Esophagus squamous epithelium (tissue), 5 donors: Measurements from ENCODE around the gene ANXA7. TPM values are rescaled to one million over a fixed set of nuclear protein-coding genes. Genes with fewer than 3 reads are reported as not detected.
"Not testable (repeated sequence)": the region's sequence is repeated elsewhere in the genome, so short reads cannot be mapped to it uniquely, and the experiment has no call there.

Experiments used
- DNase-seq: peaks from one replicate; lab custom pipeline; 2025; lab: John Stamatoyannopoulos, UW
- H3K27ac ChIP-seq, 4 donors: fragments of 200-600 bp; sonication (generic); one replicate each; pipeline ENCODE4 v1.5.1; 2016 to 2019; ENCODE audit warnings: mild to moderate bottlenecking in 1 of 4
- H3K27me3 ChIP-seq, 4 donors: fragments of 200-600 bp; sonication (generic); 1 replicate in 3 of 4; 2 replicates in 1 of 4; pipeline versions ENCODE4 v1.5.1 to v1.6.0; 2017 to 2021; ENCODE audit warnings: antibody characterized with exemption in 1 of 4
- H3K36me3 ChIP-seq, 3 donors: fragments of 200-600 bp; sonication (generic); one replicate each; pipeline ENCODE4 v1.5.1; 2016 to 2019
- H3K4me1 ChIP-seq, 3 donors: fragments of 200-600 bp; sonication (generic); one replicate each; pipeline ENCODE4 v1.5.1; 2017 to 2019
- H3K4me3 ChIP-seq, 4 donors: fragments of 200-600 bp; sonication (generic); 1 replicate in 3 of 4; 2 replicates in 1 of 4; pipeline ENCODE4 v1.5.1; 2016 to 2019; ENCODE audit warnings: mild to moderate bottlenecking in 2 of 4, moderate library complexity in 1 of 4
- H3K9me3 ChIP-seq, 3 donors: fragments of 200-600 bp; sonication (generic); one replicate each; pipeline ENCODE4 v1.5.1; 2016 to 2019
- POLR2A ChIP-seq, 4 donors: fragments of 450-650 bp; IDR thresholded peaks; one replicate each; pipeline ENCODE4 v1.6.1; 2017; ENCODE audit warnings: antibody characterized with exemption in 4 of 4, mild to moderate bottlenecking in 4 of 4, moderate library complexity in 3 of 4
- WGBS, 2 donors: methylation state at CpG; one replicate each; pipeline ENCODE4 v1.1.5; 2018; 5-methylcytosine and 5-hydroxymethylcytosine counted together
- intact Hi-C: fragments of 100-400 bp; cut with DNase I; formaldehyde crosslinking; loops from one replicate; pipeline ENCODE4 v1.15.0; 2022
- small RNA-seq, 4 donors: library from RNA; depleted of rRNA; stranded (forward); fragments of <200 nt; gene quantifications; one replicate each; pipeline ENCODE3, GENCODE V24; 2016
- total RNA-seq, 4 donors: library from RNA; depleted of rRNA; stranded (reverse); fragments of >200 nt; gene quantifications; one replicate each; pipeline ENCODE4 v1.1.0, GENCODE V29; 2016
- TF ChIP-seq, protein P1 (sequence below), 6 experiments: fragments of 450-650 bp in 4 of 6; fragments of 200-600 bp in 2 of 6; sonication (generic) in 2 of 6; IDR thresholded peaks; one replicate each; pipeline ENCODE4 v1.5.1; 2016 to 2019; ENCODE audit warnings: antibody characterized with exemption in 6 of 6, mild to moderate bottlenecking in 4 of 6, moderate library complexity in 4 of 6
- donor health status: DM: yes; HTN: yes; CAD: no.

The ANXA7 gene
- total RNA-seq, 4 donors from 2014 or later, result 95.8 to 130 (median 108) TPM

DNA sequence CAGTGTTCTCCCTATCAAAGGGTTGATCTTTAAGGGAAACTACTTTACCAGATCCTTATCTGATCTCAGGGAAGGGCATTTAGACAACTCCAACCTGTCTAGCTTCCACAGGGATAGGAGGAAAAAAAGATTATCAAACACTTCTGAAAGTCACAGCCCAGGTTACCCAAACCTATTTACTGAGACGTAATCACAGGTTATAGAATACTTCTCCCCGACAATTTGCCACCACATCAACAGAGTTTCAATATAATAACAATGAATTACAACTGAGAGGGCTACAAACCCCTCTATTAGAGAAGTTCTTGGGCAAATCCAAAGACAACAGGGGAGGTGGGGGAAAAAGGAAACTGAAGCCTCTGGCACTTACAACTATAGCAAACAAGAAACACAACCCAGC lies 81.5 kb downstream of the ANXA7 start:
- no peaks in the 10 kb centered on the region for H3K36me3 ChIP-seq
- DNase-seq, result no peak
- no peaks in the 10 kb centered on the region for H3K27me3 ChIP-seq
- no peak overlapping the region for H3K27ac ChIP-seq
- H3K4me3 ChIP-seq, result no peak overlapping the region
- TF ChIP-seq, protein P1, sequence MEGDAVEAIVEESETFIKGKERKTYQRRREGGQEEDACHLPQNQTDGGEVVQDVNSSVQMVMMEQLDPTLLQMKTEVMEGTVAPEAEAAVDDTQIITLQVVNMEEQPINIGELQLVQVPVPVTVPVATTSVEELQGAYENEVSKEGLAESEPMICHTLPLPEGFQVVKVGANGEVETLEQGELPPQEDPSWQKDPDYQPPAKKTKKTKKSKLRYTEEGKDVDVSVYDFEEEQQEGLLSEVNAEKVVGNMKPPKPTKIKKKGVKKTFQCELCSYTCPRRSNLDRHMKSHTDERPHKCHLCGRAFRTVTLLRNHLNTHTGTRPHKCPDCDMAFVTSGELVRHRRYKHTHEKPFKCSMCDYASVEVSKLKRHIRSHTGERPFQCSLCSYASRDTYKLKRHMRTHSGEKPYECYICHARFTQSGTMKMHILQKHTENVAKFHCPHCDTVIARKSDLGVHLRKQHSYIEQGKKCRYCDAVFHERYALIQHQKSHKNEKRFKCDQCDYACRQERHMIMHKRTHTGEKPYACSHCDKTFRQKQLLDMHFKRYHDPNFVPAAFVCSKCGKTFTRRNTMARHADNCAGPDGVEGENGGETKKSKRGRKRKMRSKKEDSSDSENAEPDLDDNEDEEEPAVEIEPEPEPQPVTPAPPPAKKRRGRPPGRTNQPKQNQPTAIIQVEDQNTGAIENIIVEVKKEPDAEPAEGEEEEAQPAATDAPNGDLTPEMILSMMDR (IDR thresholded peaks at IDR 0.05), result no peak
- no peak for TF ChIP-seq POLR2A (IDR thresholded peaks at IDR 0.05)
- no peaks in the 10 kb centered on the region for H3K9me3 ChIP-seq
- 86 to 87% methylated on average over 2 of the region's 2 CpGs for WGBS, 2 donors
- intact Hi-C loops, result no loop called here
- no peaks in the 10 kb centered on the region for H3K4me1 ChIP-seq

DNA sequence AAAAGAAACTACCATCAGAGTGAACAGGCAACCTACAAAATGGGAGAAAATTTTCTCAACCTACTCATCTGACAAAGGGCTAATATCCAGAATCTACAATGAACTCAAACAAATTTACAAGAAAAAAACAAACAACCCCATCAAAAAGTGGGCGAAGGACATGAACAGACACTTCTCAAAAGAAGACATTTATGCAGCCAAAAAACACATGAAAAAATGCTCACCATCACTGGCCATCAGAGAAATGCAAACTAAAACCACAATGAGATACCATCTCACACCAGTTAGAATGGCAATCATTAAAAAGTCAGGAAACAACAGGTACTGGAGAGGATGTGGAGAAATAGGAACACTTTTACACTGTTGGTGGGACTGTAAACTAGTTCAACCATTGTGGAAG lies 85.3 kb downstream of the ANXA7 start:
- intact Hi-C loops, H3K9me3 ChIP-seq: not testable (repeated sequence)
- no CpG with 5 or more reads among the region's 1 CpG for WGBS, 2 donors

GRCh38 chr10:73325290-73325689 lies 88.6 kb downstream of the ANXA7 start:
- 84 to 90% methylated on average over 2 to 3 of the region's 4 CpGs for whole genome bisulfite sequencing, 2 donors
- intact Hi-C loops, H3K27ac ChIP-seq, H3K9me3 ChIP-seq, H3K36me3 ChIP-seq, H3K4me1 ChIP-seq, H3K27me3 ChIP-seq, DNase-seq, H3K4me3 ChIP-seq: not testable (repeated sequence)

More for the DNA sequence above, 85.3 kb downstream of the ANXA7 start:
- H3K4me1 ChIP-seq, H3K27me3 ChIP-seq, DNase-seq, H3K4me3 ChIP-seq, H3K36me3 ChIP-seq, H3K27ac ChIP-seq: not testable (repeated sequence)

Small RNA genes lying within 50 kb of the gene (small RNA-seq; reads per million reads assigned to genes)
- 0 reads per million in 4 donors for gene RF00019

Other genes starting within 250 kb of the ANXA7 start
- gene ECD, start 246.1 kb downstream of the ANXA7 start, total RNA-seq, result 10 to 100 TPM; 17.4 to 25.3 (median 24.0) TPM
- 10 to 100 TPM in 2 of 4 donors, 1 to 10 TPM in 2; 8.7 to 15.8 (median 10.8) TPM for gene FAM149B1, start 245.9 kb downstream of the ANXA7 start, total RNA-seq
- gene DNAJC9, start 166.8 kb downstream of the ANXA7 start, total RNA-seq, result 10 to 100 TPM; 13.4 to 35.4 (median 25.2) TPM
- 10 to 100 TPM; 36.8 to 60.3 (median 54.2) TPM for gene MRPS16, start 161.4 kb downstream of the ANXA7 start, total RNA-seq
- 1 to 10 TPM in 1 of 4 donors, under 1 TPM in 3; 0.22 to 2.5 (median 0.66) TPM for gene CFAP70, start 55.2 kb downstream of the ANXA7 start, total RNA-seq
- gene MSS51, start 19.5 kb upstream of the ANXA7 start, total RNA-seq, result 1 to 10 TPM in 3 of 4 donors, under 1 TPM in 1; 0.88 to 2.5 (median 2.1) TPM
- 10 to 100 TPM; 24.1 to 40.2 (median 30.6) TPM for gene PPP3CB, start 82.0 kb upstream of the ANXA7 start, total RNA-seq
- 10 to 100 TPM; 17.8 to 37.4 (median 32.7) TPM for gene USP54, start 177.3 kb upstream of the ANXA7 start, total RNA-seq
- 1 to 10 TPM in 1 of 4 donors, under 1 TPM in 2, not detected in 1; 0.19 to 1.2 (median 0.79) TPM for gene MYOZ1, start 227.4 kb upstream of the ANXA7 start, total RNA-seq
- gene SYNPO2L, start 242.0 kb upstream of the ANXA7 start, total RNA-seq, result under 1 TPM; 0.19 to 0.48 (median 0.24) TPM